B cell (primary cell): Measurements from ENCODE around the gene RGL1. TPM values are rescaled to one million over a fixed set of nuclear protein-coding genes. Genes with fewer than 3 reads are reported as not detected.

Experiments used
- ATAC-seq: fragments of 200-7000 bp; cut with Tn5 transposase; one replicate; pipeline ENCODE4 v1.10.0; 2021; ENCODE audit warnings: low read depth, mild to moderate bottlenecking, moderate number of reproducible peaks, moderate library complexity
- CTCF ChIA-PET: fragments of 350-600 bp; sonication (Branson Sonifier 250); formaldehyde crosslinking; loops from one replicate; lab custom pipeline; 2021; ENCODE audit warnings: antibody characterized with exemption, inconsistent platforms; lab: Charles Lee
- POLR2A ChIA-PET: fragments of 350-600 bp; sonication (Branson Sonifier 250); formaldehyde crosslinking; loops from one replicate; lab custom pipeline; 2021; ENCODE audit warnings: antibody characterized with exemption; lab: Charles Lee
- DNase-seq: peaks from one replicate; pipeline ENCODE4 v3.0.0; 2013
- H2AFZ ChIP-seq: 2 replicates; pipeline ENCODE4 v1.6.1; 2012; ENCODE audit warnings: mild to moderate bottlenecking, low read depth, low read length; ENCODE audit not compliant: insufficient read depth, poor library complexity, severe bottlenecking
- H3K27ac ChIP-seq, 2 donors: 1 replicate in 1 of 2; 2 replicates in 1 of 2; pipeline ENCODE4 v1.5.1; 2012 to 2013; ENCODE audit warnings: low read length in 2 of 2, mild to moderate bottlenecking in 2 of 2, moderate library complexity in 1 of 2
- H3K27me3 ChIP-seq, 4 experiments: fragments of 200-600 bp in 1 of 4; sonication (generic) in 1 of 4; replicated peaks in 1 of 4; 1 replicate in 2 of 4; 2 replicates in 2 of 4; pipeline versions ENCODE4 v1.6.1 to v1.7.0; 2013 to 2016; ENCODE audit warnings: low read length in 3 of 4, mild to moderate bottlenecking in 2 of 4, mixed read lengths in 1 of 4, moderate library complexity in 1 of 4; ENCODE audit not compliant: insufficient read depth in 4 of 4, control insufficient read depth in 3 of 4; ENCODE audit errors: control extremely low read depth in 1 of 4
- H3K36me3 ChIP-seq, 2 experiments: replicated peaks in 1 of 2; 1 replicate in 1 of 2; 2 replicates in 1 of 2; pipeline versions ENCODE4 v1.6.1 to v1.7.1; 2013; ENCODE audit warnings: low read length in 1 of 2; ENCODE audit not compliant: insufficient read depth in 2 of 2, control insufficient read depth in 1 of 2; ENCODE audit errors: control extremely low read depth in 1 of 2, extremely low read depth in 1 of 2
- H3K4me1 ChIP-seq, 2 donors: fragments of 200-600 bp in 1 of 2; sonication (generic) in 1 of 2; 1 replicate in 1 of 2; 2 replicates in 1 of 2; pipeline versions ENCODE4 v1.5.1 to v1.6.1; 2013 to 2017; ENCODE audit warnings: low read length in 2 of 2; ENCODE audit not compliant: control insufficient read depth in 2 of 2, insufficient read depth in 2 of 2
- H3K4me2 ChIP-seq: replicated peaks from 2 replicates; pipeline ENCODE3; 2012; ENCODE audit warnings: mild to moderate bottlenecking, low read depth, low read length; ENCODE audit not compliant: poor library complexity, severe bottlenecking
- H3K4me3 ChIP-seq, 5 experiments: fragments of 200-600 bp in 1 of 5; sonication (generic) in 1 of 5; 1 replicate in 3 of 5; 2 replicates in 2 of 5; pipeline versions ENCODE4 v1.5.1 to v1.7.0; 2011 to 2016; ENCODE audit warnings: low read length in 4 of 5, mild to moderate bottlenecking in 4 of 5, low read depth in 2 of 5, control low read depth in 1 of 5, moderate library complexity in 1 of 5; ENCODE audit not compliant: insufficient read depth in 1 of 5; ENCODE audit errors: control extremely low read depth in 1 of 5, extremely low read depth in 1 of 5
- H3K79me2 ChIP-seq: fragments of 200-600 bp; sonication (generic); one replicate; pipeline ENCODE4 v1.6.0; 2016; ENCODE audit warnings: low read length; ENCODE audit not compliant: control insufficient read depth, insufficient read depth
- H3K9ac ChIP-seq: fragments of 200-600 bp; sonication (generic); 2 replicates; pipeline ENCODE4 v1.6.1; 2017; ENCODE audit warnings: mild to moderate bottlenecking, low read length, moderate library complexity
- H3K9me3 ChIP-seq, 3 donors: one replicate each; pipeline versions ENCODE4 v1.6.1 to v1.7.1; 2013; ENCODE audit warnings: low read length in 2 of 3; ENCODE audit not compliant: control insufficient read depth in 2 of 3, insufficient read depth in 1 of 3; ENCODE audit errors: control extremely low read depth in 1 of 3
- H4K20me1 ChIP-seq: 2 replicates; pipeline ENCODE4 v1.6.0; 2012; ENCODE audit warnings: mild to moderate bottlenecking, low read length; ENCODE audit not compliant: insufficient read depth, control insufficient read depth, poor library complexity, severe bottlenecking
- H3K27ac Mint-ChIP-seq: one replicate; pipeline ENCODE4 v1.8.0; 2021; ENCODE audit warnings: mixed read lengths
- H3K27me3 Mint-ChIP-seq: one replicate; pipeline ENCODE4 v1.8.0; 2021; ENCODE audit warnings: mixed read lengths
- H3K4me1 Mint-ChIP-seq: one replicate; pipeline ENCODE4 v1.8.0; 2021; ENCODE audit warnings: mixed read lengths
- H3K4me3 Mint-ChIP-seq: one replicate; pipeline ENCODE4 v1.8.0; 2021; ENCODE audit warnings: mixed read lengths
- H3K9me3 Mint-ChIP-seq: one replicate; pipeline ENCODE4 v1.8.0; 2022; ENCODE audit warnings: mixed read lengths; ENCODE audit not compliant: insufficient read depth
- EZH2 ChIP-seq: IDR thresholded peaks from 2 replicates; pipeline ENCODE4 v1.6.1; 2012; ENCODE audit warnings: borderline replicate concordance, low read depth, mild to moderate bottlenecking, moderate library complexity, low read length; ENCODE audit not compliant: insufficient read depth, poor library complexity, severe bottlenecking
- WGBS: methylation state at CpG from one replicate; pipeline ENCODE4 v1.1.5; 2013; ENCODE audit warnings: missing lambda C conversion rate; ENCODE audit not compliant: insufficient coverage; 5-methylcytosine and 5-hydroxymethylcytosine counted together
- intact Hi-C: fragments of 100-400 bp; cut with micrococcal nuclease; formaldehyde crosslinking; loops from one replicate; pipeline ENCODE4 v1.10.0; 2022
- polyA plus RNA-seq: library from polyadenylated mRNA; depleted of rRNA; stranded (reverse); fragments of >200 nt; gene quantifications from 2 replicates; pipeline ENCODE4 v1.2.3, GENCODE V29; 2012
- total RNA-seq, 2 donors: library from RNA; stranded (reverse); fragments of 120-200 nt in 1 of 2; gene quantifications; 1 replicate in 1 of 2; 2 replicates in 1 of 2; pipeline versions ENCODE4 v1.2.3 to v1.2.4, GENCODE V29; 2013 to 2022
- TF ChIP-seq, protein P1 (sequence below): fragments of 200-600 bp; IDR thresholded peaks from one replicate; pipeline ENCODE4 v1.8.0; 2022; ENCODE audit warnings: antibody characterized with exemption, mild to moderate bottlenecking

The RGL1 gene
- total and polyA plus RNA-seq, 2 donors (not counting 1 experiment from before 2014, with no cell fraction given): 0.09 to 1.1 TPM

GRCh38 chr1:183945428-183946319, 140.8 kb downstream of the RGL1 start:
- no peak for ATAC-seq
- Histone ChIP-seq H3K4me3 (no peak overlapping the region), H3K9ac (no peak overlapping the region), H3K4me1 (no peaks in the 10 kb centered on the region), H3K27ac (no peak overlapping the region), H3K9me3 (peaks cover 0 to 3% (median 0%) of the 10 kb centered on the region in 3 donors), H3K36me3 (no peaks in the 10 kb centered on the region), H3K27me3 (peaks cover 0 to 3% (median 0%) of the 10 kb centered on the region in 4 experiments), H3K79me2 (no peaks in the 10 kb centered on the region), H3K4me2 (no peak overlapping the region), H4K20me1 (no peaks in the 10 kb centered on the region), H2AFZ (no peak overlapping the region)
- Mint-ChIP-seq H3K27me3 (peaks cover 39% of the 10 kb centered on the region), H3K9me3 (no peaks in the 10 kb centered on the region), H3K4me3 (no peak overlapping the region), H3K4me1 (peaks cover 3% of the 10 kb centered on the region), H3K27ac (no peak overlapping the region)
- CTCF ChIA-PET: no interaction called here
- POLR2A ChIA-PET: no interaction called here
- intact Hi-C loops: no loop called here
- WGBS: 83% methylated on average over 1 of the region's 4 CpGs
- TF ChIP-seq, protein P1, sequence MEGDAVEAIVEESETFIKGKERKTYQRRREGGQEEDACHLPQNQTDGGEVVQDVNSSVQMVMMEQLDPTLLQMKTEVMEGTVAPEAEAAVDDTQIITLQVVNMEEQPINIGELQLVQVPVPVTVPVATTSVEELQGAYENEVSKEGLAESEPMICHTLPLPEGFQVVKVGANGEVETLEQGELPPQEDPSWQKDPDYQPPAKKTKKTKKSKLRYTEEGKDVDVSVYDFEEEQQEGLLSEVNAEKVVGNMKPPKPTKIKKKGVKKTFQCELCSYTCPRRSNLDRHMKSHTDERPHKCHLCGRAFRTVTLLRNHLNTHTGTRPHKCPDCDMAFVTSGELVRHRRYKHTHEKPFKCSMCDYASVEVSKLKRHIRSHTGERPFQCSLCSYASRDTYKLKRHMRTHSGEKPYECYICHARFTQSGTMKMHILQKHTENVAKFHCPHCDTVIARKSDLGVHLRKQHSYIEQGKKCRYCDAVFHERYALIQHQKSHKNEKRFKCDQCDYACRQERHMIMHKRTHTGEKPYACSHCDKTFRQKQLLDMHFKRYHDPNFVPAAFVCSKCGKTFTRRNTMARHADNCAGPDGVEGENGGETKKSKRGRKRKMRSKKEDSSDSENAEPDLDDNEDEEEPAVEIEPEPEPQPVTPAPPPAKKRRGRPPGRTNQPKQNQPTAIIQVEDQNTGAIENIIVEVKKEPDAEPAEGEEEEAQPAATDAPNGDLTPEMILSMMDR: no peak
- TF ChIP-seq EZH2: no peak
- DNase-seq: no peak

DNA sequence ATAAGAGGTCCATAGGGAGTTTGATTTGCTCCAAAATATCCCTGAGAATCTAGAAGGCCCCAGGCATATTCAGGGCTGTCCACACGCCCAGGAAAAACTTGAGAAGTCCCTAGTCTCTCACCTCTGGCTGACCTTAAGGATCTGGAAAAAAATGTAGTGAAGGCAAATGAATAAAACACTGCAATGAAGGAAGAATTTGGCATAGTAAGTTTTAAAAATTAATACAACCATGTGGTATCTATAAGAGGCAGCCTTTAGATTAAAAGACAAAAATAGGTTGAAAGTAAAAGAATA, 141.3 kb downstream of the RGL1 start:
- Mint-ChIP-seq H3K9me3 (no peaks in the 10 kb centered on the region), H3K27me3 (peaks cover 44% of the 10 kb centered on the region), H3K4me3 (no peak overlapping the region), H3K27ac (no peak overlapping the region), H3K4me1 (peaks cover 3% of the 10 kb centered on the region)
- Histone ChIP-seq H3K9ac (no peak overlapping the region), H3K9me3 (no peaks in the 10 kb centered on the region), H3K4me2 (no peak overlapping the region), H4K20me1 (no peaks in the 10 kb centered on the region), H3K27me3 (peaks cover 0 to under 1% (median 0%) of the 10 kb centered on the region in 4 experiments), H3K27ac (no peak overlapping the region), H2AFZ (no peak overlapping the region), H3K79me2 (no peaks in the 10 kb centered on the region), H3K4me3 (no peak overlapping the region), H3K4me1 (no peaks in the 10 kb centered on the region), H3K36me3 (no peaks in the 10 kb centered on the region)
- intact Hi-C loops: no loop called here
- TF ChIP-seq, protein P1: no peak
- no peak for TF ChIP-seq EZH2
- no CpG with 5 or more reads among the region's 1 CpG for WGBS
- CTCF ChIA-PET: no interaction called here
- POLR2A ChIA-PET: no interaction called here
- no peak for ATAC-seq
- DNase-seq: no peak
